HG02884 (cell line): ENCODE measurements around the gene S100Z.
"Not testable (repeated sequence)": the region's sequence is repeated elsewhere in the genome, so short reads cannot be mapped to it uniquely, and the experiment has no call there.

Source experiments
- ATAC-seq: cut with Tn5 transposase; IDR thresholded peaks from one replicate; pipeline ENCODE4 v1.9.1; 2021; ENCODE audit warnings: mild to moderate bottlenecking, moderate library complexity; ENCODE audit not compliant: unreplicated experiment

The S100Z gene

DNA sequence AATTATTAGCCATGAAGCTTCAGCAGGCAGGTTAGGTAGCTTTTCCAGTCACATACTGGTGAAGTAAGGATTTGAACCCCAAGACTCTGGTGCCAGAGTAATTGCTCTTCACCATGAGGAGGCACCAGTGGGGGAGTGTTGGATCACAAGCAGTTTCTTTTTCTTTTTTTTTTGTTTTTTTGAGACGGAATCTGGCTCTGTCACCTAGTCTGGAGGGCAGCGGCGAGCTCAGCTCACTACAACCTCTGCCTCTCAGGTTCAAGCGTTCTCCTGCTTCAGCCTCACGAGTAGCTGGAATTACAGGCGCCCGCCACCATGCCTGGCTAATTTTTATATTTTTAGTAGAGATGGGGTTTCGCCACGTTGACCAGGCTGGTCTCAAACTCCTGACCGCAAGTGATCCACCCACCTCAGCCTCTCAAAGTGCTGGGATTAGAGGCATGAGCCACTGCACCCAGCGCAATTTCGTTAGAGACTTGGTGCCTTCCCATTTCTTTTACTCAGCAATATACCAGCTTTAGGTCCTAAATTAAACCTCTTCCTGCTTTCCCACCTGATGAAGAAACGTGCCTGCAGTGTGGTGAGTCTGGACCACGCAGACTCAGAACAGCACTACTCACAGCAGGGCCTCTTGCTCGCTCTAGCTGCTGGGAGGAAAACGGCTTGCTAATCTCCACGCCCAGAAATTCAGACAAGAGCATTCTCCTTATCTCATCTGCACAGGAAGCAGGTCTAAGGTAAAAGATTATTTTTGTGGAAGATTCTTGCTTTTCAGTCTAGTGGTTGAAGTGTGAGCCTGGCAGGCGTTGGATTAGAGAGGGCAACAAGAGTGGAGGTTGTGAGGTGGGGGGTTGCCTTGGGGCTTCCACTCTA, at the start of gene S100Z:
Gene S100Z (plus strand): TSS at position 596 of the 873 bp plus-strand sequence. CDS start 25,346 bp downstream, outside the sequence.
- ATAC-seq, result no peak

DNA sequence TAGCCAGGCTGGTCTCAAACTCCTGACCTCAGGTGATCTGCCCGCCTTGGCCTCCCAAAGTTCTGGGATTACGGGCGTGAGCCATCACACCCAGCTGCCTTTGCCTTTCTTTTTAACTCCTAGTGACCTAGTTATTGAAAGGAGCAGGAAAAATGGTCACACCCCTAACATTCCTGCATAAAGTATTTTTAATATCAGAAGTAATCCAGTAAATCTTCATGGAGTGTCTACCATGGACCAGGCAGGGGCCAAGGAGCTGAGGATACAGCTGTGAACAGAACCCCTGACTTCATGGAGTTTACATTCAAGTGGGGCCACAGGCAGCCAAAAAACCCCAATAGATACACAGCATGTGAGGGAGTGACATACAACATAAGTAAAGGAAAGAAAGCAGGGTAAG, 49.2 kb upstream of the S100Z start:
- ATAC-seq, result no peak

DNA sequence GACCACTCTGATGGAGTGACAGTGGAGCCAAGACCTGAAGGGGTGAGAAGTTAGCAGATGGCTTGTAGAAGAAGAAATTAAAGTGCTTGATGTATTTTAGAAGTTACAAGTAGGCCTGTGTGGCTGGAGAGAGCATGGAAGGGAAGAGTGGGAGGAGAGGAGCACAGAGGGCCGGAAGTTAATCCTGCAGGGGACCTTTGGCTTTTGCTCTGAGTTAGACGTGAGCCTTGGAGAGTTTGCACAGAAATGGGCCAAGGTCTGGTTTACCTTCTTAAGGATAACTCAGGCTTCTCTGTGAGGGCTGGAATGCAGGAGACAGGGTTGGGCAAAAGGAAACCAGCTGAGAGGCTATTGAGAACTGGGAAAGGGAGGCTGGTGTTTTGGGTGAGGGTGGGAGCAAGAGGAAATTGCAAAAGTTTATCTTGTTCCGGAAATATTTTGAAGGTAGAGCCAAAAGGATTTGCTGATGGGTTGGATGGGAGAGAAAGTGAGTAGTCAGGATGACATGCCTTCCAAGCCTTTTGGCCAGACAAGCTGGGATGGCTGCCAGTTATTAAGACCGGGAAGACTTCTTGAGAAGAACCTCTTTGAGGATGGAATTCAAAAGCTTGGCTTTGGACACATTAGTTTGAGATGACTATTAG, 48.5 kb upstream of the S100Z start:
- no peak for ATAC-seq

DNA sequence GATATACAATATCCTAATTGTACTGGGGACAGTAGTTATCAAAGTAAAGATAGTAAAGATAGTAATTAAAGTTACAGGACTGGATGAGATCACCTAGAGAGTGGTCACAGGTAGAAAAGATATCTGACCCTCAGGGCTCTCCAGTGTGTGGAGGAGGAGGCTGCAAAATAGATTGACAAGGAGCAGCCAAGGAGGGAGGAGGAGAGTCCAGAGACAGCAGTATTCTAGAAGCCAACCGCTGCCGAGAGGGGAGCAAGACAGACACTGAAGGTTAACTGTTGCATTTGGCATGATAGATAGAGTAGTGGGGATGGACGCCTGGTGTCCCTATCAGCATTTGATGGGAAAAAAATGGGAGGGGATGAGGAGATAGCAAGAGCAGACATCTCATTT, 48.0 kb upstream of the S100Z start:
- ATAC-seq, result no peak

DNA sequence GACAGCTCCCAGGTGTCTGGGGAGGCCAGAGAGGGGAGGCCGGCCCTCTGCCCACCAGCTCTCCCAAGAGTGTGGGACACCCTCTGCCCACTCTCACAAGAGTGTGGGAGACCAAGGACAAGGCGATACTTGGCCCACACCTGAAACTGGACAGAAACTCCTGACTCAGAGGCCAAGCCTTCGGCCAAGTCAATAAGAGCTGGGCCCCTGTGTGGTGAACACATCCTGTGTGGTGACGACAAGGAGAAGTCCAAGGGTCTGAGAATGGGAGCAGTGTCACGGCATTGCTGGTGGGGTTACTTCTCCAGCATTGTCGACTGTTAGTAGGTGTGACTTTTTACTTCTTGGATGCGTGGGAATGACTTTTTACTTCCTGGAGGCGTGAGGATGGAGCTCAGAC, 45.5 kb upstream of the S100Z start:
- no peak for ATAC-seq

DNA sequence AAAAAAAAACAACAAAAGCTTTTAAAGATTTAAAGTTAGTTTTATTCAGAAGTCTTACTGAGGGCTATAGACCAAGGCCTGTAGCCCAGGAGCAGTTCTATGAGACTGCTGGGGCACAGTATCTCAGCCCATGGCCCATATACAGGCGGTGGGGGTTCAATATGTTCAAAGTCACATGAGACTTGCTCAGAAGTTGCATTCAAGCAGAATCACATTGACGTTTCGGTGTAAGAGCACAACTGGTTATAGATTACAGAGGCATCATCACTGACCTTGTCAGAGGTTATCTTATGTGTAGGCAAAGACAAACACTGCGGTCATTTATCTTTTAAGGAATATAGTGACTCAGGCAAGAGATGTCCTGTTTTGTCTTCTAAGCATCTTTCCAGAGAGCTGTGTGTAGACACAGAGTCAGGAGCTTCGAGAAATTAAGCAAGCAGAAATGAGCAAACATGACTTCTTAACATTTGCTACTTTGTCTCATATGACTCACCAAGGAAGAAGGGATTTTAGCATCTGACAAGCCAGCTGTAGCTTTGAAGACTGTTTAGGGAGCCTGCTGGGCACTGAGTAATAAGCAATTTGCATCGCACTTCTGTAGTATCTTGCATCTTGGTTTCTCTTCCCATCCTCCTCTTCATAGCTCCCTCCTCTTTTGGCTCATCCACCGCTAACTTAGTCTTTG, 43.9 kb upstream of the S100Z start:
- no peak for ATAC-seq

DNA sequence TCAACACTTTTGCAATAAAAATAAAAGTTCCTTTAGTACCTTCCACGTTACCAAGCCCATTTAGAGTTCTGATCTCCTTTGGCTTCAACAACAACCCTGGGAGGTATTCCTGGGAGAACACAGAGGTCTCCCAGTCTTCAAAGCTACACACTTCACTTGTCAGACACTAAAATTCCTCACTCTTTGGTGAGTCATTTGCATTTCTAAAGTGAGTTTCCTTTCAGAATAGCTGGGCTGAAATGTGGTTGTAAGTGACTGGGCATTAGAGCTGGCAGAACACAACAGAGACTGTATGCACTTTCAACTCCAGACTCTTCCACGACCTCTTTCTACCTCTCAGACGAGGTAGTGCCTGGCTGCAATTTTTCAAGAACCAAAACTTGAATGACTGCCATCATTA, 42.5 kb upstream of the S100Z start:
- no peak for ATAC-seq

DNA sequence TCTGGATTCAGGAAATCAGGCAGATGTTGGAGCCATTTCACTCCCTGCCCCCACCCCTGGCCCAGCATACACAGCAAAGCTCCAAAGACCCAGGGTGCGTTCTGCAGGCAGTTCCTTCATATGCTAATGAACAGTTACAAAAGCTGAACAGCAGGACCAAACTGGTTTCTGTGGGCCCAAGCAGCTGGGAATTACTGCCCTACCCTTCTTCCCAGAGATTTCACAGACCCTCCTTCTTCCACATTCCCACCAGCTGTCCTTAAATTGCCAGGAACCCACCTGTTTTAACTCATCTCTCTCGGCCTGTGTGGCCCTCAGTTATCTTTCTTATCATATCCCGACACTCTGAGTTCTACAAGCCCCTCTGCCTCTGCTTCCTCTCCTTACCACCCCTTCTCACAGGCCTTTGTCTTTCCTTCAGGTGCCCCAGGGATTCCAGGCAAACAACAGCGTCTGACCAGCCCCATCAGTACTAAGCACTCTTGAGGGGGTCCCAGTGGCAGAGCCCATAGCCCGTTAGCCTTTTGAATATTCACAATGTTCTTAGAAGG, 41.6 kb upstream of the S100Z start:
- no peak for ATAC-seq

DNA sequence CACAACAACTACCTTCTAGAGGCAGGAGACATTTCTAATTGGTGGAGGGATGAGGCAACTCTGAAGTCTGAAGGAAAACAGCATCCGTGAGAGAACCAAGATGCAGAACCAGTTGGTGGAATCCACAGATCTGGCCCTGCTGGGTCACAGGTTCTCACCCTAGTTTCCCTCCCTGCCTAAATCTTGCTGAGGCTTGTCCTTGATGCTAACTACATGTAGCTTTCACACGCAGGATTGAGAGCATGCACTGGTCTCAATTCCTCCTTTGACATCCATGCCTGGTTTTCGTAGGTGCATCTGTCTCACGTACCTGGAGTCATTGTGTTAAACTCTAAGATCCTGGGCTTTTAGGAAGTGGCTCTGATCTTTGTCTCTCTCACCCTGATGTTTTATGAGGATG, 40.7 kb upstream of the S100Z start:
- no peak for ATAC-seq

DNA sequence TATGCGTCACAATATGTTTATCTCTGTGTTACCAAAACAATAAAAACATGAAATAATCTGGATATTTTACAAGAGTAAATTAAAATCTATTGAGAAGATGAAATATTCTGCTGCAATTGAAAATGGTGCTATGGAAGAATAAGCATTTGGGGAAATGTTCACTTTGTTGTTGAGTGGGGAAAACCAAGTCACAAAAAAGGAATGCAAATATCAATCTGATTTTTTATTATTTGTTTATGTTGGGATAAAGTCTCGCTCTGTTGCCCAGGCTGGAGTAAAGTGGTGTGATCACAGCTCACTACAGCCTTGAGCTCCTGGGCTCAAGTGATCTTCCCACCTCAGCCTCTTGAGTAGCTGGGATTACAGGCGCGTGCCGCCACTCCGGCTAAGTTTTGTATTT, 39.6 kb upstream of the S100Z start:
- ATAC-seq, result no peak

DNA sequence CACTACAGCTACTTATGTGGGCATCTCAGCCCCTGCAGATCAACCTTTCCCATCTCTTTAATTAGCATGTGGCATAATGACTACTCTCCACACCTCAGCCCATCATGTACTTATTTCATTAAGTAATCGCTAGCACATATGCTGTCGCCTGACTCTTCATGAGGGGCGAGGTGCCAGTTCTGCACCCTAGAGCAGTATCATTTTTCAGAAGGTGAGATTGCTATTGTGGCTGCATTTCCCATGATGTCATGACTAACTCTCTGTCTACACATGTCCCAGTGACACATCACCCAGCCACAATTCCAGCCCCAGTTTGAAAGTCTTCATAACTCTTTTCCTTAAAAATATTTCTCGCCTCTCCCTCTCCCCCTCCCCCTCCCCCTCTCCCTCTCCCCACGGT, 38.6 kb upstream of the S100Z start:
- ATAC-seq, result no peak

DNA sequence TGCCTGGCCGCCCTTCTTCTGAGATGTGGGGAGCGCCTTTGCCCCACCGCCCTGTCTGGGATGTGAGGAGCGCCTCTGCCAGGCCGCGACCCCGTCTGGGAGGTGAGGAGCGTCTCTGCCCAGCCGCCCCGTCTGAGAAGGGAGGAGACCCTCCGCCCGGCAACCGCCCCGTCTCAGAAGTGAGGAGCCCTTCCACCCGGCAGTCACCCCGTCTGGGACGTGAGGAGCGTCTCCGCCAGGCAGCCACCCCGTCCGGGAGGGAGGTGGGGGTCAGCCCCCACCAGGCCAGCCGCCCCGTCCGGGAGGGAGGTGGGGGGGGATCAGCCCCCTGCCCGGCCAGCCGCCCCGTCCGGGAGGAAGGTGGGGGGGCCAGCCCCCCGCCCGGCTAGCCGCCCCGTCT, 37.6 kb upstream of the S100Z start:
- not testable (repeated sequence) for ATAC-seq

DNA sequence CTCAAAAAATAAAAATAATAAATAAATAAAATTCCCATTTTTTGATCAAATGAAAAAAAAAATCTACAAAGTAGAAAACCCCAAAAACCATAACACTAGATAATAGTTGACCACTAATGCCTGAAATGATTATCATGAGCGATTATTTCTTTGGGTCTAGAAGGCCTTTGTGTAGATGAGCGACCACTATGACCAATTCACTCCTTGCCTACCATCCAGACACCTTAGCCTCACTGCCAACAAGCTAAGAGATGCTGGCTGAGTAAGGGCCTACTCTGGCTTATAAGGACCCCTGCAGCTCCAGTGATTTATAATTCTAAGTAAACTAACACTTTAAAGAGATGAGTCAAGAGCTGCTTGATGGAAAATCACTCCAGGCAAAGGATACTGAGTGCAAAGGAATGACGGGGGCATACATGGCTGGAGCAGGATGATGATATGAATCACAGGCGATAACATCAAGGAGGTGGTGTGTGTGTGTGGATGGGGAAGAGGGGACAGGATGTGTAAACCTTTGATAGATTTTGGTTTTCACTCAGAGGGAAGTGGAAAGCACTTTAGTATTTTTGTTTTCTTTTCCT, 35.7 kb upstream of the S100Z start:
- ATAC-seq, result no peak

DNA sequence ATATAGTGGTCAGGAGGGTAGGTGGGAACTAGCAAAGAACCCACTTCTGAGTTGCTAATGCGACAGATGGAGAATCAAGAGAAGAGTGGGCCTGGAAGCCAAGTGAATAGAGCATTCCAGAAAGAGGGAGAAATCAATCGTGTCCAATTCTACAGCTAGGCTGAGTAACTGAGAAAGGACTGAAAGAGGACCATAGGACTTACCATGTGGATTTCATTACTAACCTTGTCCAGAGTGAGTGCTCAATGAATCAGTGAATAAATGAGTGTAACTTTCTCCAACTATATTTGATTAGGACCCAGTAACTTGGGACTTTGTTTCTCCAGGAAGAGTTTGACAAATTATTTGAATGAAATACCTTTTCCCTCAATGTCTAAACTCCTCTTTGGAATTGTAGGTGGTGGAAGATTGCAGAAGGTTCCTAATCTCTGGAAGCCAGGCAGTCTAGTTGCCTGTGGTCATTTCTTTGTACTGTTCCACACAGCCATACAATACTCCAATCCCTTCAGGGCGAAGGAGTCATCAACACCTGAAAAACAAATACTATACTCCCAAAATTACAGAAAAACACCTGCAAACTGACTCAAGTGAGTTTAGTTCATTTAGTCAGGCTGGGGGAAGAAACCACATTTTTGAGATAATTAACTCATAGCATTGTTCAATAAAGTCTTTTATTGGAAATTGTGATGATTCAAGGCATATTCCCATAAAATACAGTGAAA, 33.5 kb upstream of the S100Z start:
- ATAC-seq, result no peak

DNA sequence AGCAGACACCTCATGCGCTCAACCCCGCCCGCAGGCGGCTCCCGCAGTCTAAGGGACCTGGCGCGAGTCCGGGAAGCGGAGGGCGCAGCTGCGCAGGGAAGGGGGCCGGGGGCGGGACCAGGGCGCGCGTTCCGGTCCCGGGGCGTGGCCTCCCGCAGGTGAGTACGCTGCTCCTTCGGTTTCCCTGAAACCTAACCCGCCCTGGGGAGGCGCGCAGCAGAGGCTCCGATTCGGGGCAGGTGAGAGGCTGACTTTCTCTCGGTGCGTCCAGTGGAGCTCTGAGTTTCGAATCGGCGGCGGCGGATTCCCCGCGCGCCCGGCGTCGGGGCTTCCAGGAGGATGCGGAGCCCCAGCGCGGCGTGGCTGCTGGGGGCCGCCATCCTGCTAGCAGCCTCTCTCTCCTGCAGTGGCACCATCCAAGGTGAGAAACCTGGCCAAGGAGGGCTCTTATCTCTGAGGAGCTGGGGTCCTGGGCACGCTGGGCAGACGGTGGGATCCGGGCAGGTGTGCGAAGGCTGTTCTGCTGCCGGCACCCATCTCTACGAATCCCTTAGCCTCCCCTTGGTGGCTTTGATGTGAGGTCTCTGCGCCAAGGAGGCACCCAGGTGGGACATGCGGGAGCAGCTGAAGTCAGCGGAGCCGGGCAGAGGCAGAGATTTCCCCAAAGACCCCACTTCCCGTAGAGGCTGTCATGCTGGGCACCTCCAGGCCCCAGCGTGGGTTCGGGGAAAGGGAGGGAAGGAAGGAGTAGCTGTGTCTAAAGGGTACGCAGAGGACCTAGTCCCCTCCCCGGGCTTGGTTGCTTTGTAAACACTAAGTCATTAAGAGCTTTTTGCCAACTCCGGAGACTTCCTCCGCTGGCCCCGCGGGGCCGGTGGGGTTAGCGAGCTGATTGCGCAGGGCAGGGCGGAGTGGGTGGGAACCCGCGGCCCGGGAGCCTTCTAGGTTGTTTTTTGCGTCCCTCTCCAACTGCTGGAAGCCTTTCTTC, 30.7 kb upstream of the S100Z start, which contains the start of gene F2RL1:
Gene F2RL1 (plus strand): TSS at position 187 of the 988 bp plus-strand sequence. CDS start 153 bp downstream, at position 340.
- ATAC-seq, result no peak

DNA sequence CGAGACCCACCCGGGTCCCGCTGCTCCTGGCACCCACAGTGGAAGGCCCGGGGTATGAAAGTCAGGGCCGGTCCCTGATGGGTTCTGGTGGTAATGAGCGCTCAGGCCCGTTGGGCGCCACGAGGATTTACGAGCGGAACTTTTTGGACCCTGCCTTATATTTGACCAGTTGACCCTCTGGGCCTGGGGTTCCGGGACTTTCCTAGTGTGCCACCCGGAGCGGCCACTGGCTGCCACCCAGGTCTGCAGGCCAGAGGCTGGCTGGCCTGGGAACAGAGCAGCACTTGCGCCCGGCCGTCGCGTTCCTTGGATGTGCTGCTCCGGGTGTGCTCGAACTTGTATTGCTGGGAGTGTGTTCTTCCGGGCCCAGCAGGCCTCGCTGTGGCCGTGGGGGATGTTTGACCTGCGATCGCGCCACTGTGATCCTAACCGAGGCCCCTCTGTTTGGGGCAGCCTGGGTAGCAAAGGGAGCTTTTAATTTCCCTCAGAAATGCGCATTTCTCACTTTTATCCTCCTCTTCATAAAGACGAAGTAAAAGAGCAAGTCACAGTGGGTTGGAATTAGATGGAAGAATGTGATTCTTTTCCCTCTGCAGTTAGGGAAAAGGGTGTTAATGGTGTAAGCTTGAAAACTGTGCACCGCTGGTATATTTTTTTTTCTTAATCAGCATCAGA, 29.8 kb upstream of the S100Z start:
- ATAC-seq, result no peak

DNA sequence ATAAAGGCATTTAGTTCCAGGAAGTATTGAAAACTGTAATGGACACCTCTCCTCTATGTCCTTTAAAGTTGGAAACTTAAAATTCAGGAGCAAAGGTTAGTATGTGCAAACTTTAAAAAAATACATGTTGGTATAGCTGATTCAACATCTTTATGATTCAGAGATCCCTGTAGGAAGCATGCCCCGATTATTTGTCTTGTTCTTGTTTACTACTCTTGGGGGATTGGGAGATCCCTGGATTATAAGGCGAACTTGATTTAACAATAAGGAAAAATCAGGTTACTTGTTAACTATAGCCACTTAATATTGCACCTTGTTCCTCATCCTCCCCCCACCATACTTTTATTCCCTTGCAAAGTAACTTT, 29.3 kb upstream of the S100Z start:
- ATAC-seq, result no peak

DNA sequence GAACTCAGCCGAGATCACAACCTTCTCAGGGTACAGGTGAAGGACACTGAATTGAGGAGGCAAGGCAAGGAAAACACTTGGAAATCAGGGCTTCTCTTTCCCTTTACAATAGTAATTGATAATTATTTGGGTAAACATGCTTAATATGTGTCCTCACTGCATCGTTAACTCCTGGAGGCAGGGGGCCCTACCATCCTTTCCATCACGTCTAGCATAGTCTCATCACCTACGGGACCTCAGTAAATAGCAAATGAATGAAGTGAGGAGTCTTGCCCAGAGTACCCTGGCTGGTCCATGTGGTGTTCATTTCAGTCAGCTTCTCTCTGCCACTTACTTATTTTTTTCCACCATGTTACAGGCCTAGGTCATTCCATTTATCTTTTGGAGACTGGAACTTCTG, 28.7 kb upstream of the S100Z start:
- no peak for ATAC-seq
